GM21786 (cell line): ENCODE measurements around the gene LIPN.

Experiments
- ATAC-seq: cut with Tn5 transposase; IDR thresholded peaks from one replicate; pipeline ENCODE4 v1.9.1; 2021; ENCODE audit not compliant: unreplicated experiment

LIPN gene

GRCh38 chr10:88820748-88821401, 61.1 kb downstream of the LIPN start:
- ATAC-seq = no peak

GRCh38 chr10:88826388-88826787, 66.6 kb downstream of the LIPN start:
- no peak for ATAC-seq

GRCh38 chr10:88827671-88828070, 67.9 kb downstream of the LIPN start:
- ATAC-seq = no peak

GRCh38 chr10:88828310-88828709, 68.5 kb downstream of the LIPN start:
- ATAC-seq = no peak
